ENCODE results near the gene GAL3ST1. TPM values are rescaled to one million over a fixed set of nuclear protein-coding genes. Genes with fewer than 3 reads are reported as not detected.

Gene GAL3ST1
- total RNA-seq, 1 experiment from 2014 or later, result 2.1 TPM

GRCh38 chr22:30513462-30513861 is 61.0 kb downstream of the GAL3ST1 start:
- no peaks in the 10 kb centered on the region for H3K79me2 ChIP-seq (ENCODE audit: insufficient read depth, low read length)
- RAD21 ChIA-PET (ENCODE audit: low non-redundant PET in 1 of 2, low total read pairs in 2 of 2, uncharacterized antibody in 2 of 2, unreplicated experiment in 2 of 2), result no interaction called here
- H4K20me1 ChIP-seq (ENCODE audit: insufficient read depth), result no peaks in the 10 kb centered on the region
- no peak overlapping the region for H3K4me3 ChIP-seq (replicated peaks in 1 of 2; ENCODE audit: low read depth in 1 of 2, low read length in 2 of 2)
- peaks cover 3 to 4% of the 10 kb centered on the region in 2 experiments; a peak in 2 of 4 replicates for H3K9me3 ChIP-seq (ENCODE audit: control insufficient read depth in 1 of 2, insufficient read depth in 1 of 2, low read depth in 1 of 2, low read length in 2 of 2)
- no peak overlapping the region for H2AFZ ChIP-seq (ENCODE audit: low read depth, low read length, poor library complexity, severe bottlenecking)
- no peak overlapping the region for H3K9ac ChIP-seq (ENCODE audit: low read length)
- H3K4me1 ChIP-seq (ENCODE audit: control insufficient read depth in 1 of 2, insufficient read depth in 2 of 2, low read length in 2 of 2), result no peaks in the 10 kb centered on the region
- ATAC-seq (no peak), DNase-seq (ENCODE audit: low read depth, low spot score) (no peak)
- H3K36me3 ChIP-seq (ENCODE audit: control insufficient read depth in 1 of 2, insufficient read depth in 2 of 2, low read length in 2 of 2), result no peaks in the 10 kb centered on the region
- CTCF ChIA-PET, result no interaction called here
- TF ChIP-seq EZH2 (IDR thresholded peaks at IDR 0.05), result no peak
- no peak for TF ChIP-seq ZBTB33 (IDR thresholded peaks at IDR 0.05; ENCODE audit: extremely low read depth, insufficient replicate concordance, low read length)
- TF ChIP-seq CEBPB (IDR thresholded peaks at IDR 0.05; ENCODE audit: low read depth), result no peak
- no peak for TF ChIP-seq JUND (IDR thresholded peaks at IDR 0.05)
- TF ChIP-seq FOSL1 (IDR thresholded peaks at IDR 0.05; ENCODE audit: low read depth), result no peak
- TF ChIP-seq CBX3 (IDR thresholded peaks at IDR 0.05; ENCODE audit: low read depth), result no peak
- TF ChIP-seq SIN3A (IDR thresholded peaks at IDR 0.05; ENCODE audit: low read depth), result no peak
- TF ChIP-seq ATF3 (IDR thresholded peaks at IDR 0.05), result no peak
- TF ChIP-seq EZH2phosphoT487 (IDR thresholded peaks at IDR 0.05; ENCODE audit: borderline replicate concordance), result no peak
- no peaks in the 10 kb centered on the region for H3K27me3 ChIP-seq (ENCODE audit: insufficient read depth, low read length)
- intact Hi-C loops (cut with micrococcal nuclease), result no loop called here
- no TSS peak for BruUV-seq (replicated peaks)
- H3K4me2 ChIP-seq (ENCODE audit: low read length), result no peak overlapping the region
- POLR2A ChIA-PET, result no interaction called here
- no peaks in the 10 kb centered on the region for H3K9me2 ChIP-seq (ENCODE audit: insufficient read depth)
- H3K27ac ChIP-seq (ENCODE audit: low read depth, low read length), result no peak overlapping the region

- peaks cover 3 to 4% of the 10 kb centered on the region in 2 experiments; a peak in 2 of 4 replicates for H3K9me3 ChIP-seq (ENCODE audit: control insufficient read depth in 1 of 2, insufficient read depth in 1 of 2, low read depth in 1 of 2, low read length in 2 of 2)
- POLR2A ChIA-PET, result no interaction called here
- H3K4me3 ChIP-seq (replicated peaks in 1 of 2; ENCODE audit: low read depth in 1 of 2, low read length in 2 of 2), result no peak overlapping the region
- RAD21 ChIA-PET (ENCODE audit: low non-redundant PET in 1 of 2, low total read pairs in 2 of 2, uncharacterized antibody in 2 of 2, unreplicated experiment in 2 of 2), result no interaction called here
- H3K4me2 ChIP-seq (ENCODE audit: low read length), result no peak overlapping the region
- DNase-seq (ENCODE audit: low read depth, low spot score), result no peak
- peaks cover 0 to 2% of the 10 kb centered on the region in 2 experiments; a peak in 2 of 4 replicates for H3K4me1 ChIP-seq (ENCODE audit: control insufficient read depth in 1 of 2, insufficient read depth in 2 of 2, low read length in 2 of 2)
- intact Hi-C loops (cut with micrococcal nuclease), result no loop called here
- no peaks in the 10 kb centered on the region for H3K36me3 ChIP-seq (ENCODE audit: control insufficient read depth in 1 of 2, insufficient read depth in 2 of 2, low read length in 2 of 2)
- no peaks in the 10 kb centered on the region for H3K27me3 ChIP-seq (ENCODE audit: insufficient read depth, low read length)
- H3K27ac ChIP-seq (ENCODE audit: low read depth, low read length), result no peak overlapping the region
- BruUV-seq (replicated peaks), result no TSS peak
- no peaks in the 10 kb centered on the region for H3K79me2 ChIP-seq (ENCODE audit: insufficient read depth, low read length)
- no peak overlapping the region for H2AFZ ChIP-seq (ENCODE audit: low read depth, low read length, poor library complexity, severe bottlenecking)
- no peaks in the 10 kb centered on the region for H4K20me1 ChIP-seq (ENCODE audit: insufficient read depth)
- CTCF ChIA-PET, result interaction anchor here (0.9 kb wide), 1 partner anchor 27 kb away, joined by 4 read pairs; no protein-coding TSS in a partner anchor
- ATAC-seq, result 0 out of 2 replicates have a peak, but pooled peaks have one; percentile 22
- no peaks in the 10 kb centered on the region for H3K9me2 ChIP-seq (ENCODE audit: insufficient read depth)
- no peak overlapping the region for H3K9ac ChIP-seq (ENCODE audit: low read length)
- no peak for TF ChIP-seq MAX (IDR thresholded peaks at IDR 0.05)
- no peak for TF ChIP-seq EGR1 (IDR thresholded peaks at IDR 0.05; ENCODE audit: low read depth)
- no peak for TF ChIP-seq FOSL1 (IDR thresholded peaks at IDR 0.05; ENCODE audit: low read depth)
- no peak for TF ChIP-seq EZH2phosphoT487 (IDR thresholded peaks at IDR 0.05; ENCODE audit: borderline replicate concordance)
- no peak for TF ChIP-seq YY1 (IDR thresholded peaks at IDR 0.05; ENCODE audit: extremely low read depth, insufficient replicate concordance, low read depth, low read length)
- TF ChIP-seq ZNF274 (IDR thresholded peaks at IDR 0.05; ENCODE audit: low read depth, low read length), result no peak
- TF ChIP-seq ZBTB33 (IDR thresholded peaks at IDR 0.05; ENCODE audit: extremely low read depth, insufficient replicate concordance, low read length), result no peak
- TF ChIP-seq CBX3 (IDR thresholded peaks at IDR 0.05; ENCODE audit: low read depth), result no peak
- TF ChIP-seq EZH2 (IDR thresholded peaks at IDR 0.05), result no peak
Observed at GRCh38 chr22:30511911-30512310, 62.6 kb downstream of the GAL3ST1 start.
